Panc1 (cell line): Measurements from ENCODE around the gene MYORG. TPM values are rescaled to one million over a fixed set of nuclear protein-coding genes. Genes with fewer than 3 reads are reported as not detected.

Experiments used
- ATAC-seq: fragments of 200-7000 bp; cut with Tn5 transposase; 2 replicates; pipeline ENCODE4 v1.9.1; 2020; ENCODE audit warnings: mild to moderate bottlenecking, moderate library complexity
- BruUV-seq: library from RNA; stranded (reverse); fragments of 400-500 nt; replicated peaks from 2 replicates; lab custom pipeline; 2021; lab: Mats Ljungman, UMichigan
- CTCF ChIA-PET: fragments of 300-600 bp; sonication (Branson Sonifier 250); formaldehyde crosslinking; loops from one replicate; lab custom pipeline; 2022; ENCODE audit warnings: antibody characterized with exemption; lab: Charles Lee
- POLR2A ChIA-PET: fragments of 300-600 bp; sonication (Branson Sonifier 250); formaldehyde crosslinking; loops from one replicate; lab custom pipeline; 2022; ENCODE audit warnings: antibody characterized with exemption; lab: Charles Lee
- DNase-seq: peaks from one replicate; pipeline ENCODE4 v3.0.0-alpha.2; 2010; ENCODE audit warnings: low read depth, low spot score
- H3K27ac ChIP-seq: 2 replicates; pipeline ENCODE4 v1.5.1; 2011; ENCODE audit warnings: mild to moderate bottlenecking, low read length, inconsistent platforms
- H3K27me3 ChIP-seq: fragments of 200-500 bp; sonication (Bioruptor generic); 2 replicates; pipeline ENCODE4 v1.6.0; 2014; ENCODE audit warnings: low read length, inconsistent platforms; ENCODE audit not compliant: control insufficient read depth, insufficient read depth
- H3K36me3 ChIP-seq: fragments of 200-500 bp; sonication (Bioruptor generic); 2 replicates; pipeline ENCODE4 v1.5.1; 2014; ENCODE audit warnings: inconsistent platforms, mild to moderate bottlenecking, low read length, moderate library complexity; ENCODE audit not compliant: control insufficient read depth, insufficient read depth
- H3K4me1 ChIP-seq: 2 replicates; pipeline ENCODE4 v1.5.1; 2011; ENCODE audit warnings: inconsistent platforms, mild to moderate bottlenecking, low read length, moderate library complexity; ENCODE audit not compliant: control insufficient read depth, insufficient read depth
- H3K4me3 ChIP-seq, 2 experiments: 2 replicates each; pipeline ENCODE4 v1.5.1; 2011 to 2012; ENCODE audit warnings: low read depth in 2 of 2, low read length in 2 of 2, mild to moderate bottlenecking in 2 of 2, inconsistent platforms in 1 of 2, moderate library complexity in 1 of 2
- H3K9me3 ChIP-seq: fragments of 200-500 bp; sonication (Bioruptor generic); 2 replicates; pipeline ENCODE4 v1.5.1; 2014; ENCODE audit warnings: low read depth, mild to moderate bottlenecking, inconsistent platforms, low read length, moderate library complexity; ENCODE audit not compliant: control insufficient read depth, insufficient read depth
- POLR2AphosphoS5 ChIP-seq: IDR thresholded peaks from 2 replicates; pipeline ENCODE4 v1.6.1; 2012; ENCODE audit warnings: mild to moderate bottlenecking, low read depth, low read length, moderate library complexity
- SIN3A ChIP-seq: IDR thresholded peaks from 2 replicates; pipeline ENCODE4 v1.6.1; 2012; ENCODE audit warnings: low read depth, mild to moderate bottlenecking, low read length, moderate library complexity, borderline replicate concordance; ENCODE audit not compliant: insufficient read depth
- TCF7L2 ChIP-seq: IDR thresholded peaks from 2 replicates; pipeline ENCODE4 v1.6.1; 2011; ENCODE audit warnings: mild to moderate bottlenecking, low read depth, low read length, inconsistent platforms
- in situ Hi-C: cut with HindIII; loops from 2 replicates; pipeline ENCODE4 v1.10.0; 2016; ENCODE audit warnings: low sequenced_read_pairs, low pct_unique_long_range_greater_than_20kb
- intact Hi-C: fragments of 100-400 bp; cut with micrococcal nuclease; formaldehyde crosslinking; loops from one replicate; pipeline ENCODE4 v1.10.0; 2022; ENCODE audit not compliant: unreplicated experiment
- total RNA-seq: library from RNA; stranded (reverse); gene quantifications from one replicate; pipeline ENCODE4 v1.2.1, GENCODE V29; 2021; ENCODE audit not compliant: unreplicated experiment
- TF ChIP-seq, protein P1 (sequence below), 2 experiments: IDR thresholded peaks; 2 replicates each; pipeline ENCODE4 v1.6.1; 2011 to 2012; ENCODE audit warnings: low read depth in 2 of 2, control low read depth in 1 of 2, low read length in 1 of 2, mild to moderate bottlenecking in 1 of 2, moderate library complexity in 1 of 2; ENCODE audit not compliant: insufficient read depth in 1 of 2
- TF ChIP-seq, protein P2 (sequence below): fragments of 450-650 bp; IDR thresholded peaks from 2 replicates; pipeline ENCODE4 v1.5.1; 2017; ENCODE audit warnings: mild to moderate bottlenecking

Gene MYORG
- total RNA-seq, 1 experiment from 2014 or later = 9.7 TPM

DNA sequence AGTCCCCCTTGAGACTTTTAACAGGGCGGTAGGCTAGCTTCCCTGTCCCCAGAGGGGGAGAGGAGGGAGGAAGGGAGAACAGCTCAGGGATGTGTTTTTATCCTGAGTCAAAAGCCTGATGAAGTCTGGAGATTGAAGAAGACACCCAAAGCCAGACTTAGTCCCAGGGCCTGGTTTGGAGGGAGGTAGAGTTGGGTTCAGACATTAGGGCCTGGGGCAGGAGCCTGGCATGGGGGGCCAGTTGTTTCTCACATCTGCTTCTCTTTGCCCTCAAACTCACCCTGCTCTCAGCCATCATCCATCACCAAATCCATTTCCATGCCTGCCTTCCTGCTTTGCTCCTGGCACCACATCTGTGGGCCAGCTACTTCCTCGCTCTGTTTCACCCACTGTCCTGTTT is 2.9 kb downstream of the MYORG start:
- Histone ChIP-seq H3K9me3 (no peaks in the 10 kb centered on the region), H3K4me1 (peaks cover 10% of the 10 kb centered on the region), H3K27me3 (no peaks in the 10 kb centered on the region), H3K4me3 (no peak overlapping the region), H3K27ac (no peak overlapping the region), H3K36me3 (no peaks in the 10 kb centered on the region)
- ChIA-PET POLR2A (no interaction called here), CTCF (interaction anchor here (1.2 kb wide), 1 partner anchor 38 kb away, joined by 4 read pairs; no protein-coding TSS in a partner anchor)
- no TSS peak for BruUV-seq
- in situ Hi-C loops (no loop called here), intact Hi-C loops (no loop called here)
- ATAC-seq (no peak), DNase-seq (no peak)
- TF ChIP-seq TCF7L2 = no peak
- TF ChIP-seq, protein P1, sequence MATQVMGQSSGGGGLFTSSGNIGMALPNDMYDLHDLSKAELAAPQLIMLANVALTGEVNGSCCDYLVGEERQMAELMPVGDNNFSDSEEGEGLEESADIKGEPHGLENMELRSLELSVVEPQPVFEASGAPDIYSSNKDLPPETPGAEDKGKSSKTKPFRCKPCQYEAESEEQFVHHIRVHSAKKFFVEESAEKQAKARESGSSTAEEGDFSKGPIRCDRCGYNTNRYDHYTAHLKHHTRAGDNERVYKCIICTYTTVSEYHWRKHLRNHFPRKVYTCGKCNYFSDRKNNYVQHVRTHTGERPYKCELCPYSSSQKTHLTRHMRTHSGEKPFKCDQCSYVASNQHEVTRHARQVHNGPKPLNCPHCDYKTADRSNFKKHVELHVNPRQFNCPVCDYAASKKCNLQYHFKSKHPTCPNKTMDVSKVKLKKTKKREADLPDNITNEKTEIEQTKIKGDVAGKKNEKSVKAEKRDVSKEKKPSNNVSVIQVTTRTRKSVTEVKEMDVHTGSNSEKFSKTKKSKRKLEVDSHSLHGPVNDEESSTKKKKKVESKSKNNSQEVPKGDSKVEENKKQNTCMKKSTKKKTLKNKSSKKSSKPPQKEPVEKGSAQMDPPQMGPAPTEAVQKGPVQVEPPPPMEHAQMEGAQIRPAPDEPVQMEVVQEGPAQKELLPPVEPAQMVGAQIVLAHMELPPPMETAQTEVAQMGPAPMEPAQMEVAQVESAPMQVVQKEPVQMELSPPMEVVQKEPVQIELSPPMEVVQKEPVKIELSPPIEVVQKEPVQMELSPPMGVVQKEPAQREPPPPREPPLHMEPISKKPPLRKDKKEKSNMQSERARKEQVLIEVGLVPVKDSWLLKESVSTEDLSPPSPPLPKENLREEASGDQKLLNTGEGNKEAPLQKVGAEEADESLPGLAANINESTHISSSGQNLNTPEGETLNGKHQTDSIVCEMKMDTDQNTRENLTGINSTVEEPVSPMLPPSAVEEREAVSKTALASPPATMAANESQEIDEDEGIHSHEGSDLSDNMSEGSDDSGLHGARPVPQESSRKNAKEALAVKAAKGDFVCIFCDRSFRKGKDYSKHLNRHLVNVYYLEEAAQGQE (IDR thresholded peaks at IDR 0.05; ENCODE audit: insufficient read depth in 1 of 2, low read depth in 2 of 2, low read length in 1 of 2) = no peak

DNA sequence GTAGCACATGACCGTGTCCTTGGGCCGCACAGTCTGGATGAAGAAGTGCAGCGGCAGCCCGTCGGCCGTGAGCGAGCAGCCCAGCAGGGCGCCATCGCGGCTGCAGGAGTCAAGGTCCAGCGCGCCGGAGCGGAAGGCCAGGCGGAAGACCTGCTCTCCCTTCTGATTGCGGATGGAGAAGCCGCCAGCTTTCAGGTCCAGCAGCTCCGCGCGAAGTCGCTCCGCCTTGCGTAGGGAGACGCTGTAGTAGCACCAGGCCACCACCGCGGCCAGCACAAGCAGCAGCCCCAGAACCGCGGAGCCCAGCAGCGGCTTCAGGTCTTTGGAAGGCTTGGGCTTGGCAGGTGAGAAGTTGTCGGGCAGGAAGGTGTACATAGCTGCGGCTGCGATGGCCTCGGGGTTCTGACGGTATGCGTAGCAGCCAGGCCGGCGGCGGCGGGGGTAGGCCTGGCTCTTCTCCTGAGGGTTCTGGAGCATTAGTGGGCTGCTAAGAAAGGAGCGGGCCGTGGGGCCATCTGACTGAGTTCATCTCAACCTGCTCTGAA is 4.2 kb downstream of the MYORG start:
- in situ Hi-C loops = no loop called here
- Histone ChIP-seq H3K36me3 (no peaks in the 10 kb centered on the region), H3K27ac (no peak overlapping the region), H3K27me3 (no peaks in the 10 kb centered on the region), H3K4me1 (peaks cover 10% of the 10 kb centered on the region), H3K4me3 (no peak overlapping the region), H3K9me3 (no peaks in the 10 kb centered on the region)
- ChIA-PET POLR2A (no interaction called here), CTCF (interaction anchor here (1.2 kb wide), 1 partner anchor 36 kb away, joined by 4 read pairs; no protein-coding TSS in a partner anchor)
- ATAC-seq = no peak
- intact Hi-C loops = no loop called here
- no peak for DNase-seq
- TF ChIP-seq TCF7L2 (no peak), SIN3A (no peak), POLR2AphosphoS5 (no peak)
- TF ChIP-seq, protein P2, sequence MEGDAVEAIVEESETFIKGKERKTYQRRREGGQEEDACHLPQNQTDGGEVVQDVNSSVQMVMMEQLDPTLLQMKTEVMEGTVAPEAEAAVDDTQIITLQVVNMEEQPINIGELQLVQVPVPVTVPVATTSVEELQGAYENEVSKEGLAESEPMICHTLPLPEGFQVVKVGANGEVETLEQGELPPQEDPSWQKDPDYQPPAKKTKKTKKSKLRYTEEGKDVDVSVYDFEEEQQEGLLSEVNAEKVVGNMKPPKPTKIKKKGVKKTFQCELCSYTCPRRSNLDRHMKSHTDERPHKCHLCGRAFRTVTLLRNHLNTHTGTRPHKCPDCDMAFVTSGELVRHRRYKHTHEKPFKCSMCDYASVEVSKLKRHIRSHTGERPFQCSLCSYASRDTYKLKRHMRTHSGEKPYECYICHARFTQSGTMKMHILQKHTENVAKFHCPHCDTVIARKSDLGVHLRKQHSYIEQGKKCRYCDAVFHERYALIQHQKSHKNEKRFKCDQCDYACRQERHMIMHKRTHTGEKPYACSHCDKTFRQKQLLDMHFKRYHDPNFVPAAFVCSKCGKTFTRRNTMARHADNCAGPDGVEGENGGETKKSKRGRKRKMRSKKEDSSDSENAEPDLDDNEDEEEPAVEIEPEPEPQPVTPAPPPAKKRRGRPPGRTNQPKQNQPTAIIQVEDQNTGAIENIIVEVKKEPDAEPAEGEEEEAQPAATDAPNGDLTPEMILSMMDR = no peak
- no TSS peak for BruUV-seq

DNA sequence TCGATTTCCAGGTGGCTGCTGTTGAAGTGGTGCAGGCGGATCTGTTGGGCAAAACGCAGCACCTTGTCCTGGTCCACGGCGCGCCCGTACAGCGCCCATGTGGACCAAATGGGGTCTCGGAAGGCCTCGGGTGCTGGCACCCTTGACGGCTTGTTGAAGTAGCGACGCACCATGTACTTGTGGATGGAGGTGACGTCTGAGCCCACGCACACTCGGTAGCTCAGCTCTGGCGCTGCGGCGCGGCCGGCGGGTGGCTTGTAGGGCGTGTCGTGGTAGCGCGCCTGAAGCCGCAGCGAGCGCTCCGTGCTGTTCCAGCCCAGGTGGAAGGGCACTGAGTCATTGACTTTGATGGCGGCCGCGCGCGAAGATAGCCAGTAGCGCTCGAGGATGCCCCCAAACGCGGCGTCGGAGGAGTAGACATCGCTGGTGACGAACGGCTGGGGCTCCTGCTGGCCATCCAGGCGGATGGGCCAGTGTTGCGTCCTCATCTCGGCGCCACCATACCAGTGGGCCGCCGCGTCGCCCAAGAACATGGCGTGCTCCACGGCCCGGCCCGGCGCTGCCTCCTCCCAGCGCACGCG is 4.7 kb downstream of the MYORG start:
- Histone ChIP-seq H3K27me3 (no peaks in the 10 kb centered on the region), H3K36me3 (no peaks in the 10 kb centered on the region), H3K4me1 (peaks cover 10% of the 10 kb centered on the region), H3K9me3 (no peaks in the 10 kb centered on the region), H3K27ac (no peak overlapping the region), H3K4me3 (no peak overlapping the region)
- ATAC-seq (no peak), DNase-seq (no peak)
- CTCF ChIA-PET = no interaction called here
- no TSS peak for BruUV-seq
- no peak for TF ChIP-seq TCF7L2
- TF ChIP-seq POLR2AphosphoS5 = no peak
- TF ChIP-seq, protein P2 = no peak
- TF ChIP-seq, protein P1 (IDR thresholded peaks at IDR 0.05; ENCODE audit: insufficient read depth in 1 of 2, low read depth in 2 of 2, low read length in 1 of 2) = no peak
- TF ChIP-seq SIN3A = no peak
- intact Hi-C loops = no loop called here
- in situ Hi-C loops = no loop called here
- POLR2A ChIA-PET = no interaction called here
